GM11168 (cell line): ENCODE results near the gene SVIL.

Experiments
- in situ Hi-C: fragments of 300-500 bp; cut with MboI; formaldehyde crosslinking; loops from one replicate; pipeline ENCODE4 v1.12.0; 2022; ENCODE audit warnings: low sequenced_read_pairs; ENCODE audit not compliant: unreplicated experiment

SVIL gene

DNA sequence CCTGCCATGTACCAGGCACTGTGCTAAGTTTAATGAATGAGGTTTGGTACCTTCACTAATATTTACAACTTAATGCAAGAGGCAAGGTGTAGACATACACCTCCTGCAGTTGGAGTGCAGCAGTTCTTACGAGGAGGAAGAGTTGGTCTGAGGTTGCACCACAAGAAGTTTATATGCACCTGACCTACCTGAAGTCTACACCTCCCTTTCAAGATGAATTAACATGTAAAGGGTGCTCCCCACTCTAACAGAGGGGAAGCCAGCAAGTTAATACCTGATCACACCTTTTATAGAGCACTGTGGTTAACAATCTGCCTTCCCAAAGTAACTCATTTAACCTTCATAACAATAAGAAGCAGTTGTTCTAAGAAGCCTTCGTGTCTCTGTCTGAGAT is 225.9 kb downstream of the SVIL start:
- in situ Hi-C loops, result no loop called here
